Measurements from ENCODE around the gene ANGPTL4.

DNA sequence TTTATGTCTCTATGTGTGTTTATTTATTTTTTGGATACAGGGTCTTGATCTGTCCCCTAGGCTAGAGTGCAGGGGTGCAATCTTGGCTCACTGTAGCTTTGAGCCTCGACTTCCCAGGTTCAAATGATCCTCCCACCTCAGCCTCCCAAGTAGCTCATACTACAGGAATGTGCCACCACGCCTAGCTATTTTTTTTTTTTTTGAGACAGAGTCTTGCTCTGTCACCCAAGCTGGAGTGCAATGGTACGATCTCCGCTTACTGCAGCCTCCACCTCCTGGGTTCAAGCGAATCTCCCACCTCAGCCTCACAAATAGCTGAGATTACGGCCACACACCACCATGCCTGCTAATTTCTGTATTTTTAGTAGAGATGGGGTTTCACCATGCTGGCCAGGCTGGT lies 5.0 kb upstream of the ANGPTL4 start:
- TF ChIP-seq, protein P1, sequence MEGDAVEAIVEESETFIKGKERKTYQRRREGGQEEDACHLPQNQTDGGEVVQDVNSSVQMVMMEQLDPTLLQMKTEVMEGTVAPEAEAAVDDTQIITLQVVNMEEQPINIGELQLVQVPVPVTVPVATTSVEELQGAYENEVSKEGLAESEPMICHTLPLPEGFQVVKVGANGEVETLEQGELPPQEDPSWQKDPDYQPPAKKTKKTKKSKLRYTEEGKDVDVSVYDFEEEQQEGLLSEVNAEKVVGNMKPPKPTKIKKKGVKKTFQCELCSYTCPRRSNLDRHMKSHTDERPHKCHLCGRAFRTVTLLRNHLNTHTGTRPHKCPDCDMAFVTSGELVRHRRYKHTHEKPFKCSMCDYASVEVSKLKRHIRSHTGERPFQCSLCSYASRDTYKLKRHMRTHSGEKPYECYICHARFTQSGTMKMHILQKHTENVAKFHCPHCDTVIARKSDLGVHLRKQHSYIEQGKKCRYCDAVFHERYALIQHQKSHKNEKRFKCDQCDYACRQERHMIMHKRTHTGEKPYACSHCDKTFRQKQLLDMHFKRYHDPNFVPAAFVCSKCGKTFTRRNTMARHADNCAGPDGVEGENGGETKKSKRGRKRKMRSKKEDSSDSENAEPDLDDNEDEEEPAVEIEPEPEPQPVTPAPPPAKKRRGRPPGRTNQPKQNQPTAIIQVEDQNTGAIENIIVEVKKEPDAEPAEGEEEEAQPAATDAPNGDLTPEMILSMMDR (IDR thresholded peaks at IDR 0.05), result no peak
- TF ChIP-seq EZH2 (IDR thresholded peaks at IDR 0.05), result no peak
